Measurements from ENCODE around the gene CXCL3.

- TF ChIP-seq CTCF (IDR thresholded peaks at IDR 0.05; ENCODE audit: insufficient read depth, low read depth, low read length) (no peak), EZH2 (IDR thresholded peaks at IDR 0.05; ENCODE audit: insufficient read depth, low read length) (no peak)
Observed at GRCh38 chr4:74018116-74018515, 20.4 kb downstream of the CXCL3 start.

Measured in astrocyte (in vitro differentiated cells and primary cell).